Activated CD8-positive, alpha-beta T cell treated with anti-CD3 and anti-CD28 coated beads, Interleukin-2, amount 10 ng/mL, durations not matched to agents 7 days and 5 days (primary cell): ENCODE measurements around the gene EPN2. TPM values are rescaled to one million over a fixed set of nuclear protein-coding genes. Genes with fewer than 3 reads are reported as not detected.

Source experiments
- ATAC-seq: fragments of 150-1000 bp; cut with Tn5 transposase; one replicate; pipeline ENCODE4 v1.10.0; 2021; ENCODE audit warnings: moderate library complexity
- CTCF ChIA-PET: fragments of 350-600 bp; sonication (Branson Sonifier 250); formaldehyde crosslinking; loops from one replicate; lab custom pipeline; 2021; ENCODE audit warnings: antibody characterized with exemption; lab: Charles Lee
- POLR2A ChIA-PET: fragments of 350-600 bp; sonication (Branson Sonifier 250); formaldehyde crosslinking; loops from one replicate; lab custom pipeline; 2021; ENCODE audit warnings: antibody characterized with exemption; lab: Charles Lee
- DNase-seq: peaks from one replicate; pipeline ENCODE4 v3.0.0-alpha.2; 2020
- H3K27ac Mint-ChIP-seq: one replicate; pipeline ENCODE4 v1.8.0; 2021; ENCODE audit warnings: mild to moderate bottlenecking, mixed read lengths
- H3K27me3 Mint-ChIP-seq: one replicate; pipeline ENCODE4 v1.8.0; 2021; ENCODE audit warnings: low read depth, mixed read lengths
- H3K36me3 Mint-ChIP-seq: one replicate; pipeline ENCODE4 v1.8.0; 2021; ENCODE audit warnings: low read depth, mixed read lengths
- H3K4me1 Mint-ChIP-seq: one replicate; pipeline ENCODE4 v1.8.0; 2021; ENCODE audit warnings: low read depth, mixed read lengths
- H3K4me3 Mint-ChIP-seq: one replicate; pipeline ENCODE4 v1.8.0; 2021; ENCODE audit warnings: mild to moderate bottlenecking, mixed read lengths
- H3K9me3 Mint-ChIP-seq: one replicate; pipeline ENCODE4 v1.8.0; 2022; ENCODE audit warnings: mixed read lengths; ENCODE audit not compliant: insufficient read depth
- total RNA-seq, 2 experiments: library from RNA; stranded (reverse); gene quantifications; one replicate each; pipeline ENCODE4 v1.2.3, GENCODE V29; 2021

Gene EPN2
- total RNA-seq, 2 experiments from 2014 or later, result 2.8 to 3.1 TPM

- DNase-seq, result no peak
- Mint-ChIP-seq H3K4me3 (no peak overlapping the region), H3K9me3 (no peaks in the 10 kb centered on the region), H3K36me3 (no peaks in the 10 kb centered on the region), H3K27me3 (peaks cover 10% of the 10 kb centered on the region), H3K27ac (no peak overlapping the region), H3K4me1 (no peaks in the 10 kb centered on the region)
- POLR2A ChIA-PET, result no interaction called here
- no peak for ATAC-seq
- CTCF ChIA-PET, result interaction anchor here (0.8 to 2.0 kb wide), 3 partner anchors 14 to 43 kb away, joined by 3 to 9 read pairs (median 4); partner anchors contain the start of gene B9D1
Observed at GRCh38 chr17:19319771-19320505, 82.8 kb downstream of the EPN2 start.

GRCh38 chr17:19320876-19321275 lies 83.7 kb downstream of the EPN2 start:
- H3K36me3 Mint-ChIP-seq, result no peaks in the 10 kb centered on the region
- DNase-seq (no peak), ATAC-seq (no peak)
- H3K4me3 Mint-ChIP-seq, result no peak overlapping the region
- ChIA-PET POLR2A (no interaction called here), CTCF (interaction anchor here (1.0 to 2.0 kb wide), 4 partner anchors 13 to 695 kb away, joined by 3 to 9 read pairs (median 4); no protein-coding TSS in a partner anchor)
- H3K9me3 Mint-ChIP-seq, result peaks cover 8% of the 10 kb centered on the region
- no peaks in the 10 kb centered on the region for H3K4me1 Mint-ChIP-seq
- peaks cover 13% of the 10 kb centered on the region for H3K27me3 Mint-ChIP-seq
- H3K27ac Mint-ChIP-seq, result no peak overlapping the region

- Mint-ChIP-seq H3K9me3 (peaks cover 11% of the 10 kb centered on the region), H3K27ac (no peak overlapping the region), H3K27me3 (peaks cover 13% of the 10 kb centered on the region), H3K4me3 (no peak overlapping the region), H3K36me3 (no peaks in the 10 kb centered on the region), H3K4me1 (no peaks in the 10 kb centered on the region)
- ChIA-PET POLR2A (no interaction called here), CTCF (interaction anchor here (0.9 to 2.0 kb wide), 4 partner anchors 13 to 696 kb away, joined by 3 to 9 read pairs (median 4); no protein-coding TSS in a partner anchor)
- no peak for DNase-seq
- no peak for ATAC-seq
Observed at GRCh38 chr17:19321481-19322128, 84.4 kb downstream of the EPN2 start.

- H3K9me3 Mint-ChIP-seq, result peaks cover 11% of the 10 kb centered on the region
- no peaks in the 10 kb centered on the region for H3K36me3 Mint-ChIP-seq
- CTCF ChIA-PET, result interaction anchor here (0.8 to 1.5 kb wide), 3 partner anchors 14 to 32 kb away, joined by 3 to 5 read pairs (median 3); no protein-coding TSS in a partner anchor
- ATAC-seq (no peak), DNase-seq (no peak)
- no peak overlapping the region for H3K27ac Mint-ChIP-seq
- POLR2A ChIA-PET, result no interaction called here
- no peak overlapping the region for H3K4me3 Mint-ChIP-seq
- H3K4me1 Mint-ChIP-seq, result no peaks in the 10 kb centered on the region
- H3K27me3 Mint-ChIP-seq, result peaks cover 13% of the 10 kb centered on the region
Observed at GRCh38 chr17:19322129-19322505, 85.0 kb downstream of the EPN2 start.

- ATAC-seq (no peak), DNase-seq (no peak)
- no peak overlapping the region for H3K27ac Mint-ChIP-seq
- ChIA-PET CTCF (interaction anchor here (0.8 to 0.9 kb wide), 2 partner anchors 15 to 31 kb away, joined by 3 read pairs; no protein-coding TSS in a partner anchor), POLR2A (interaction anchor here (0.5 kb wide), 1 partner anchor 81 kb away, joined by 3 read pairs; no protein-coding TSS in a partner anchor)
- H3K9me3 Mint-ChIP-seq, result peaks cover 11% of the 10 kb centered on the region
- no peak overlapping the region for H3K4me3 Mint-ChIP-seq
- H3K27me3 Mint-ChIP-seq, result peaks cover 13% of the 10 kb centered on the region
- no peaks in the 10 kb centered on the region for H3K36me3 Mint-ChIP-seq
- H3K4me1 Mint-ChIP-seq, result no peaks in the 10 kb centered on the region
Observed at GRCh38 chr17:19322861-19323260, 85.7 kb downstream of the EPN2 start.

- no peak overlapping the region for H3K27ac Mint-ChIP-seq
- no peak for DNase-seq
- ATAC-seq, result no peak
- H3K9me3 Mint-ChIP-seq, result peaks cover 11% of the 10 kb centered on the region
- no peaks in the 10 kb centered on the region for H3K36me3 Mint-ChIP-seq
- peaks cover 13% of the 10 kb centered on the region for H3K27me3 Mint-ChIP-seq
- ChIA-PET CTCF (no interaction called here), POLR2A (no interaction called here)
- no peak overlapping the region for H3K4me3 Mint-ChIP-seq
- no peaks in the 10 kb centered on the region for H3K4me1 Mint-ChIP-seq
Observed at GRCh38 chr17:19325542-19325941, 88.4 kb downstream of the EPN2 start.

GRCh38 chr17:19327031-19327783 lies 90.0 kb downstream of the EPN2 start:
- ATAC-seq (no peak), DNase-seq (no peak)
- H3K4me3 Mint-ChIP-seq, result no peak overlapping the region
- peaks cover 11% of the 10 kb centered on the region for H3K9me3 Mint-ChIP-seq
- peaks cover 9% of the 10 kb centered on the region for H3K27me3 Mint-ChIP-seq
- ChIA-PET CTCF (interaction anchor here (0.9 to 1.4 kb wide), 2 partner anchors 11 to 21 kb away, joined by 3 to 4 read pairs; no protein-coding TSS in a partner anchor), POLR2A (no interaction called here)
- no peak overlapping the region for H3K27ac Mint-ChIP-seq
- no peaks in the 10 kb centered on the region for H3K36me3 Mint-ChIP-seq
- H3K4me1 Mint-ChIP-seq, result no peaks in the 10 kb centered on the region

GRCh38 chr17:19328441-19329061 lies 91.4 kb downstream of the EPN2 start:
- Mint-ChIP-seq H3K4me3 (no peak overlapping the region), H3K27ac (no peak overlapping the region), H3K36me3 (no peaks in the 10 kb centered on the region), H3K9me3 (peaks cover 11% of the 10 kb centered on the region), H3K27me3 (peaks cover 6% of the 10 kb centered on the region), H3K4me1 (no peaks in the 10 kb centered on the region)
- DNase-seq (no peak), ATAC-seq (no peak)
- ChIA-PET CTCF (interaction anchor here (0.9 kb wide), 1 partner anchor 10 kb away, joined by 4 read pairs; no protein-coding TSS in a partner anchor), POLR2A (no interaction called here)

GRCh38 chr17:19329136-19329535 lies 92.0 kb downstream of the EPN2 start:
- POLR2A ChIA-PET, result no interaction called here
- peaks cover 11% of the 10 kb centered on the region for H3K9me3 Mint-ChIP-seq
- CTCF ChIA-PET, result no interaction called here
- ATAC-seq, result no peak
- H3K36me3 Mint-ChIP-seq, result no peaks in the 10 kb centered on the region
- H3K27me3 Mint-ChIP-seq, result peaks cover 3% of the 10 kb centered on the region
- no peak for DNase-seq
- no peaks in the 10 kb centered on the region for H3K4me1 Mint-ChIP-seq
- H3K27ac Mint-ChIP-seq, result no peak overlapping the region
- no peak overlapping the region for H3K4me3 Mint-ChIP-seq

GRCh38 chr17:19329839-19330238 lies 92.7 kb downstream of the EPN2 start:
- Mint-ChIP-seq H3K36me3 (no peaks in the 10 kb centered on the region), H3K9me3 (peaks cover 11% of the 10 kb centered on the region), H3K27me3 (peaks cover 3% of the 10 kb centered on the region), H3K4me1 (no peaks in the 10 kb centered on the region), H3K27ac (no peak overlapping the region), H3K4me3 (no peak overlapping the region)
- DNase-seq, result no peak
- no peak for ATAC-seq
- ChIA-PET CTCF (no interaction called here), POLR2A (no interaction called here)

GRCh38 chr17:19330271-19330670 lies 93.1 kb downstream of the EPN2 start:
- POLR2A ChIA-PET, result no interaction called here
- ATAC-seq (no peak), DNase-seq (no peak)
- no peak overlapping the region for H3K4me3 Mint-ChIP-seq
- no peak overlapping the region for H3K27ac Mint-ChIP-seq
- no peaks in the 10 kb centered on the region for H3K4me1 Mint-ChIP-seq
- no peaks in the 10 kb centered on the region for H3K36me3 Mint-ChIP-seq
- no peaks in the 10 kb centered on the region for H3K27me3 Mint-ChIP-seq
- peaks cover 9% of the 10 kb centered on the region for H3K9me3 Mint-ChIP-seq
- CTCF ChIA-PET, result no interaction called here
